ENCODE results near the gene CHRNA7.

Gene CHRNA7

GRCh38 chr15:32029862-32030781 lies at the start of gene CHRNA7:
CHRNA7 (plus strand) TSS chr15:32030515; CDS start chr15:32030595, 80 bp downstream.
- DNase-seq (ENCODE audit: low read depth in 2 of 2), result no peak

GRCh38 chr15:31985607-31986006 lies 44.7 kb upstream of the CHRNA7 start:
- no peak for DNase-seq (ENCODE audit: low read depth in 2 of 2)

DNA sequence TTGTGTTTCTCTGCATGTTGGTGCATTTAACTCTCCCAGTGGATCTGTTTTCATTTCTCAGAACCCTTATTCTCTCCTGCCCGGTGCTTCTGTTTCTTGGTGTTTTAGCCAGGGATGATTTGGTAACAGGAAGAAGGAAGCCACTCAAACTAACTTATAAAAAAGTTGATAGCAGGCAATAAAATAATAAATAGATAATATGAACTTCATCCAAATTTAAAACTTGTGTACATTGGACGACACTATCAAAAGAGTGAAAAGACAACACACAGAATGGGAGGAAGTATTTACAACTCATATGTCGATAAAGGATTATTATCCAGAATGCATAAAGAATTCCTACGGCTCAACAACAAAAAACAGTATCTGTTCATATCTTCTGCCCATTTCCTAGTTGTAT lies 37.3 kb upstream of the CHRNA7 start:
- no peak for DNase-seq (ENCODE audit: low read depth in 2 of 2)

DNA sequence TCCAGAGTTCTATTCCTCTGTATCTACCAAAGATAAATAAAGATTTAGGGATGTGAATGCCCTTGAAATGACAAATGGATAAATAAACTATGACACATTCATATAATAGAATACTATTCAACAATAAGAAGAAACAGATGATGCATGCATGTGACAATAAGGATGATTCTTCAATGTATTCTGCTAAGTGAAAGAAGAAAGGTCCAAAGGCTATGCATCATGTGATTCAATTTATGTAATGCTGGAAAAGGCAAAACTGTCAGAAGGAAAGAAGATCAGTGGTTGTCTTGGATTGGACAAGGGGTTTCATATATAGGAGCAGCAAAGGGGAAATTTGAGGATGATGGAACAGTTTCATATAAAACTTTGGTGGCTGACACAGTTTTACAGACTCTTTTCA lies 32.6 kb upstream of the CHRNA7 start:
- DNase-seq (ENCODE audit: low read depth in 2 of 2), result no peak

- no peak for DNase-seq (ENCODE audit: low read depth in 2 of 2)
These were observed 26.8 kb upstream of the CHRNA7 start for GRCh38 chr15:32003558-32003957.

DNA sequence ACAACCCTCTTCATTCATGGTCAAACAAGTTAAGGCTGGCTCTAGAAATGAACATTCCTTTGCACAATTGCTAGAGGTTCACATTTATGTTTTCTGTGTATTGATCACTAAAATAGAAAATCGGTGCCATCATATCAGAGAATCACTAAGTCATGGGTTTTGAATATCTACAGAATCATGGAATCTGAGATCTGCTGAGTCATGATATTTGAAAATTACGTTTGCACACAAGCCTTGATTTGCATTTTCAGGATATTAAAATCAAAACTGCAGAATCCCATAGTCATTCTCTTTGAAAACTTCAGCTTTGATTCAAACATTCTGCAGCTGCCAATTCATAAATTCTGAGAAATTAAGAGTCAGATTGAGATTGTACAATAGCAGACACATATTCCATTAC lies 26.1 kb upstream of the CHRNA7 start:
- DNase-seq (ENCODE audit: low read depth in 2 of 2), result no peak

DNA sequence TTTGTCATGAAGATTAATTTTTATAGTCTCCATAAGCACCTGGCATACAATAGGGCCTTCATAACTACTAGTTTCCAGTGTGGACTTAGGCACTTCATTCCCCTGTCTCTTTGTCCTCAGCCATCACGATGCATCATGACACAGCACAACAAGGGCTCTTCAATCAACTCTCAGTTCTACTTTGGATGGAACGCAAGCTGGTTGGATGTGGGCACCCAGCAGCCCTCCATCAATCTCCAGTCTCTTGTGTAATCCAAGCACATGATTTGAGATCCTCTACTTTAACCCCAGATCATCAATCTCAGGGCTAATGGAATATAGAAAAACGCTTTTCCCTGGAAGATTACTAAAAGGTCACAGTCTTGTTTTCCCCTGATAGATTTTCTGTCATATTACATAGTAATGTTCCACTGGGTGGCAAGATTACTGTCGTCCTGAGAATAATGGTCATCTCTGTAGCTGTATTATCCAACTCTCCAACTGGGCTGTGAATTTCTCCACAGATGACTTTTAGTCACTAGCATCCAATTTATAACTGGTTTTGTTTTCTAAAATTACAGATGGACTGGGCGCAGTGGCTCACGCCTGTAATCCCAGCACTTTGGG lies 22.9 kb upstream of the CHRNA7 start:
- DNase-seq (ENCODE audit: low read depth in 2 of 2), result no peak

DNA sequence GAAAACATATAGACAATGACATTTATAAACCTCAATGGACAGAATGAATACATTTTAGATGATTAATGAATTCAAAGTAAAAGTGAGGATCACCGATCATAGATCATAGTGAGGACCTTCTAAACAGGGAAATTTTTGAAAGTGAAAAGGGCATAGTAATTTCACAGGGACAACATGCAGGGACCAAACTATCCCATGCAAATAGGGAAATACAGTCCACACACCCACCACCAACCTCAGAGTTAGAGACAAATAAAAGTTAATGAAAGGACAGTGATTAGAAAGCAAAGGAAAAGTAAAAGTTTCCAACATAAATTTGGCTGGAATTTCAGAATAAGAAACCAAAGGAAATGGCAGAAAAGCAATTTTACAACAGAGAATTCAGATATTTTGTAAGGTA lies 15.4 kb upstream of the CHRNA7 start:
- no peak for DNase-seq (ENCODE audit: low read depth in 2 of 2)

DNA sequence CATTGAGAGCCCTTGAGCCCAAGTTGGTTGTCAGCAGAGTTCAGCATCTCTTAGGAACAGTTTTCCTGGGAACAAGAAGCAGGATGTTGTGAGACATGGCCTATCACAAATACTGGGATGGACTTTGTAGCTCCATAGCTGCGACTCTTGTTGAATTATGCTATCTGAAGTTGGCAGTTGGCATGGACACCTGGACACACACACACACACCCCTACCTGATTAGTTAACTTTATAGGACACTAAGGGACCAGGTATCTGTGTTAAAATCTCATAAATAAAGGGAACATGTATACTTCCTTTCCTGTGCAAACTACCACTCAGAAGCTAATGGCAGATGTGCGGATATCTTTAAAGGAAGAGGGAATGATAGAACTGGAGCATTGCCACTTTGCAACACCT lies 10.2 kb upstream of the CHRNA7 start:
- no peak for DNase-seq (ENCODE audit: low read depth in 2 of 2)

DNA sequence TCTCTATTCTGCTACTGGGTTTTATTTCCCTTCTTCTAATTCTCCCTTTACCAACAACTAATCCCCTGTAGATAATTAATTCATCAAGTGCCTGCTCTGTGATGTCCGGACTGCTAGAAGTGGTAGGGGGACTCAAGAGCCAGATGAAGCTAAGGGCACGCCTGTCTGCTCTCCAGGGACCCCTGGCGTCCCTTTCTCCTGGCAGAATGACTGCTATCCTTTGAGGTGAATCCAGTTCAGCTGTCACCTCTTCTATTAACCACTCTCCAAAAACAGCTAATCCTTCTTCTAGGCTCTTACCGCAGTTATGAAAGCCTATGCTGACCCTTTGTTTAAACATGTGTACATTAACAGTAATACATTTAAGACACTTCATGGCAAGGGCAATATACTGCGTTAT lies 1.4 kb upstream of the CHRNA7 start:
- no peak for DNase-seq (ENCODE audit: low read depth in 2 of 2)

DNA sequence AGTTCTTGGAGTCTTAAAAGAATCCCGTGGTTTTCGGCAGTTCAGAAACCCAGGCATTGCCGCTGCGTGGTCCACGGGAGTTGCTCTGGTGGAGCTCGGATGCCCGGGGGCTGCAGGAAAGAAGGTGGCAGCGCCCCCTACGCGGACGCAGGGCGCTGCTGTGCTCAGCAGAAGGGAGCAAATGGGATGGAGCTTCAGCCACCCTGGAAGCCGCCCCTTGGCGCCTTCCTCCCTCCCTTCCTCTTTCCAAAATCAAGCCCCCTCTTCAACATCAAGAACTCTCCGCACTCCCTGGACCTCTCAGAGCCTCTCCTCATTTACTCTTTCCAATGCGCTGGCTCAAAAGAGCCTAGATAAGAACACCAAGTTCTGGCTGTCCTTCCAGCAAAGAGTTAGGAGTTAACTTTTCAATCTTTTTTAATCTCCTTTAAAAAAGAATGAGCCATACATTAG lies 880 bp upstream of the CHRNA7 start:
- no peak for DNase-seq (ENCODE audit: low read depth in 2 of 2)

GRCh38 chr15:32030795-32031194 lies 480 bp downstream of the CHRNA7 start:
- DNase-seq (ENCODE audit: low read depth in 2 of 2), result no peak

- no peak for DNase-seq (ENCODE audit: low read depth in 2 of 2)
These were observed 3.0 kb downstream of the CHRNA7 start for GRCh38 chr15:32033186-32033890.

DNA sequence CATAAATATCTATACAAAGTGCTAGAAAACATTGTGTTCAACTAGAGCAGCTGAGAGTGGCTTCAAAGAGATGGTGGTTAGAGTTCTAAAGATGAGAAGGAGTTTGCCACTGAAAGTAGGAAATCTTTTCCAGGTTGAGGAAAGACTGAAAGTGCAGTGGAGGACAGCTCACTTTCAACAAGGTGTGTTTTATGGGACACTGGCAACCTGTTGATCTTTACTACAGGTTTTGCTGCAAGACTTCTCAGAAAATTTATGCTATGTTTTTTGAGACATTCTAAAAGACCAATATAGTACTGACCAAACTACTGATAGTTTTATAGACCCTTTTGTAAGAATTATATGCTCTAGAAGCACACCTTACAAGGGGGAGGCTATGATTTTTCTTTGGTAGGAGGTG lies 3.8 kb downstream of the CHRNA7 start:
- DNase-seq (ENCODE audit: low read depth in 2 of 2), result no peak

- no peak for DNase-seq (ENCODE audit: low read depth in 2 of 2)
These were observed 5.0 kb downstream of the CHRNA7 start for GRCh38 chr15:32035285-32035684.

DNA sequence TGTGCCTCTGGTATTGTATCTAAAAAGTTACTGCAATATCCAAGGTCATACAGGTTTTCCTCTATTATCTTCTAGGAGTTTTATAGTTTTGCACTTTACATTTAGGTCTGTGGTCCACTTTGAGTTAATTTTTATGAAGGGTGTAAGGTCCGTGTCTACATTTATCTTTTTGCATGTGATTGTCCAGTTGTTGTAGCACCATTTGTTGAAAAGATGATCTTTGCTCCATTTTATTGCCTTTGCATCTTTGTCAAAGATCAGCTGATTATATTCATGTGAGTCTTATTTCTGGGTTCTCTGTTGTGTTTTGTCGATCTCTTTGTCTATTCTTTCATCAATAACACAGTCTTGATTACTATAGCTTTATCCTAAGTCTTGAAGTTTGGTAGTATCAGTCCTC lies 6.7 kb downstream of the CHRNA7 start:
- no peak for DNase-seq (ENCODE audit: low read depth in 2 of 2)

GRCh38 chr15:32041294-32041693 lies 11.0 kb downstream of the CHRNA7 start:
- DNase-seq (ENCODE audit: low read depth in 2 of 2), result no peak

- no peak for DNase-seq (ENCODE audit: low read depth in 2 of 2)
These were observed 12.1 kb downstream of the CHRNA7 start for GRCh38 chr15:32042269-32042972.

- DNase-seq (ENCODE audit: low read depth in 2 of 2), result no peak
These were observed 23.4 kb downstream of the CHRNA7 start for GRCh38 chr15:32053719-32054118.

GRCh38 chr15:32057876-32058425 lies 27.6 kb downstream of the CHRNA7 start:
- DNase-seq (ENCODE audit: low read depth in 2 of 2), result no peak

DNA sequence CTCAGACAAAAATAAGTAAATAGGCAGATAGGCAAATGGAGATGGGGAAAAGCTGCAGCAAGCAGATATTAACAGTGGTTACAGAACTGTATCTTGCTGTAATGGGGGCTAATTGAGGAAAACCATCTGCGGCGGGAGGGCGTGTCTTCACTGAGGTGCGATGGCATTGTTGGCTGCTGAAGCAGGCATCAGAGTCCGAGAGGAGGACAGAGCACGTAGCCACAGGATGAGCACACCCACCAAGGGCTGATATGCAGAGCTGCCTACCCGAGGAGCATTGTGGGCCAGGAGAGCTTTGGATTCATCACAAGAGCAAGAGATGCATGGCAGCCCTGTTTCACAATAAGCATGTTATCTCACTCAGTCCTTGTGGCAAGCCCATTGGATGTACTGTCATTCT lies 30.4 kb downstream of the CHRNA7 start:
- no peak for DNase-seq (ENCODE audit: low read depth in 2 of 2)

DNA sequence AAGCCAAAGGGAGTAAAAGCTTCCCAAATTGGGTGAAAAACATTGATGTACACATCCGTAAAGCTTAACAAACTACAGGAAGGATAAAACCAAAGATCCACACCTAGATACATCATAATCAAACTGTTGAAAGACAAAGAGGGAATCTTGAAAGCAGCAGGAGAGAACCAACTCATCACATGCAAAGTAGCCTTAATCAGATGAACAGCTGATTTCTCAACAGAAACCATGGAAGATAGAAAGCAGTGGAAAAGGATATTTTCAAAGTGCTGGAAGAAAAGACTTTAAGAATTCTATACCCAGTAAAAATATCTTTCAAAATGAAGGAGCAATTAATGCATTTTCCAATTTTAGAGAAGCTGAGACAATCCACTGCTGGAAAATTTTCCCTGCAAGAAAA lies 36.8 kb downstream of the CHRNA7 start:
- DNase-seq (ENCODE audit: low read depth in 2 of 2), result no peak
